ENCODE data around the gene BIN2. TPM values are rescaled to one million over a fixed set of nuclear protein-coding genes. Genes with fewer than 3 reads are reported as not detected.
A peak's percentile ranks its signal among the peaks of the same experiment; 100 is the strongest.

The BIN2 gene
- total RNA-seq, 1 donor from 2014 or later: 26.1 TPM

- intact Hi-C loops (cut with DNase I): no loop called here
- no peak for ATAC-seq
- H3K36me3 ChIP-seq: no peaks in the 10 kb centered on the region
These were observed 33.5 kb upstream of the BIN2 start for GRCh38 chr12:51357374-51358047.

GRCh38 chr12:51351913-51352532 lies 28.0 kb upstream of the BIN2 start:
- ATAC-seq: peak; percentile 91
- TF ChIP-seq CTCF (IDR thresholded peaks at IDR 0.05): peak; percentile 54
- H3K4me1 ChIP-seq: no peaks in the 10 kb centered on the region
- H3K36me3 ChIP-seq: no peaks in the 10 kb centered on the region
- H3K27me3 ChIP-seq: no peaks in the 10 kb centered on the region
- intact Hi-C loops (cut with DNase I): no loop called here
- no peak overlapping the region for H3K4me3 ChIP-seq
- no peak overlapping the region for H3K27ac ChIP-seq
- no peaks in the 10 kb centered on the region for H3K9me3 ChIP-seq
- no peak for DNase-seq

More at GRCh38 chr12:51357374-51358047, 33.5 kb upstream of the BIN2 start:
- Histone ChIP-seq H3K4me1 (no peaks in the 10 kb centered on the region), H3K4me3 (no peak overlapping the region), H3K9me3 (no peaks in the 10 kb centered on the region), H3K27ac (no peak overlapping the region), H3K27me3 (no peaks in the 10 kb centered on the region)
- no peak for TF ChIP-seq CTCF (IDR thresholded peaks at IDR 0.05)
- no peak for DNase-seq

- ATAC-seq (no peak), DNase-seq (no peak)
- Histone ChIP-seq H3K4me1 (no peaks in the 10 kb centered on the region), H3K9me3 (no peaks in the 10 kb centered on the region), H3K27ac (no peak overlapping the region), H3K27me3 (no peaks in the 10 kb centered on the region), H3K36me3 (no peaks in the 10 kb centered on the region), H3K4me3 (no peak overlapping the region)
- intact Hi-C loops (cut with DNase I): loop anchor here (10.0 kb wide), 1 partner anchor 74 kb away; the partner anchor contains the start of gene SMAGP
- TF ChIP-seq CTCF (IDR thresholded peaks at IDR 0.05): no peak
These were observed 25.1 kb upstream of the BIN2 start for GRCh38 chr12:51349026-51349425.

GRCh38 chr12:51348116-51348515 lies 24.1 kb upstream of the BIN2 start:
- Histone ChIP-seq H3K4me3 (no peak overlapping the region), H3K4me1 (no peaks in the 10 kb centered on the region), H3K27ac (no peak overlapping the region), H3K36me3 (no peaks in the 10 kb centered on the region), H3K27me3 (no peaks in the 10 kb centered on the region), H3K9me3 (no peaks in the 10 kb centered on the region)
- no peak for TF ChIP-seq CTCF (IDR thresholded peaks at IDR 0.05)
- no peak for DNase-seq
- no peak for ATAC-seq
- intact Hi-C loops (cut with DNase I): loop anchor here (10.0 kb wide), 1 partner anchor 73 kb away; the partner anchor contains the start of gene SMAGP

GRCh38 chr12:51346581-51346980 lies 22.6 kb upstream of the BIN2 start, which contains the start of gene CELA1:
TSS of gene CELA1 (minus strand) at chr12:51346679. CDS start at chr12:51346638, 41 bp downstream.
- Histone ChIP-seq H3K4me3 (no peak within 1 kb of the TSS), H3K9me3 (no peaks in the 10 kb centered on the region), H3K4me1 (no peaks in the 10 kb centered on the region), H3K27me3 (no peaks in the 10 kb centered on the region), H3K36me3 (no peaks in the 10 kb centered on the region), H3K27ac (no peak within 1 kb of the TSS)
- TF ChIP-seq CTCF (IDR thresholded peaks at IDR 0.05): no peak
- DNase-seq: no peak
- intact Hi-C loops (cut with DNase I): loop anchor here (10.0 kb wide), 1 partner anchor 72 kb away; the partner anchor contains the start of gene SMAGP
- ATAC-seq: no peak

All from upper lobe of right lung (tissue), 1 donor.